22Rv1 (cell line): ENCODE data around the gene PPM1H.
"Not testable (repeated sequence)": the region's sequence is repeated elsewhere in the genome, so short reads cannot be mapped to it uniquely, and the experiment has no call there.

Source experiments
- ZFX ChIP-seq: fragments of 450-650 bp; IDR thresholded peaks from 2 replicates; pipeline ENCODE4 v1.6.1; 2017; ENCODE audit warnings: antibody characterized with exemption, borderline replicate concordance
- TF ChIP-seq, protein P1 (sequence below): fragments of 450-650 bp; IDR thresholded peaks from 2 replicates; pipeline ENCODE4 v1.5.1; 2017; ENCODE audit warnings: mild to moderate bottlenecking

GRCh38 chr12:62942316-62942715 is 7.4 kb upstream of the PPM1H start:
- TF ChIP-seq, protein P1, sequence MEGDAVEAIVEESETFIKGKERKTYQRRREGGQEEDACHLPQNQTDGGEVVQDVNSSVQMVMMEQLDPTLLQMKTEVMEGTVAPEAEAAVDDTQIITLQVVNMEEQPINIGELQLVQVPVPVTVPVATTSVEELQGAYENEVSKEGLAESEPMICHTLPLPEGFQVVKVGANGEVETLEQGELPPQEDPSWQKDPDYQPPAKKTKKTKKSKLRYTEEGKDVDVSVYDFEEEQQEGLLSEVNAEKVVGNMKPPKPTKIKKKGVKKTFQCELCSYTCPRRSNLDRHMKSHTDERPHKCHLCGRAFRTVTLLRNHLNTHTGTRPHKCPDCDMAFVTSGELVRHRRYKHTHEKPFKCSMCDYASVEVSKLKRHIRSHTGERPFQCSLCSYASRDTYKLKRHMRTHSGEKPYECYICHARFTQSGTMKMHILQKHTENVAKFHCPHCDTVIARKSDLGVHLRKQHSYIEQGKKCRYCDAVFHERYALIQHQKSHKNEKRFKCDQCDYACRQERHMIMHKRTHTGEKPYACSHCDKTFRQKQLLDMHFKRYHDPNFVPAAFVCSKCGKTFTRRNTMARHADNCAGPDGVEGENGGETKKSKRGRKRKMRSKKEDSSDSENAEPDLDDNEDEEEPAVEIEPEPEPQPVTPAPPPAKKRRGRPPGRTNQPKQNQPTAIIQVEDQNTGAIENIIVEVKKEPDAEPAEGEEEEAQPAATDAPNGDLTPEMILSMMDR, result not testable (repeated sequence)
- TF ChIP-seq ZFX, result not testable (repeated sequence)
